Activated CD8-positive, alpha-beta T cell treated with anti-CD3 and anti-CD28 coated beads, Interleukin-2, amount 10 ng/mL, durations not matched to agents 7 days and 5 days (primary cell): ENCODE results near the gene CREB3. TPM values are rescaled to one million over a fixed set of nuclear protein-coding genes. Genes with fewer than 3 reads are reported as not detected.

Experiments
- ATAC-seq: fragments of 150-1000 bp; cut with Tn5 transposase; one replicate; pipeline ENCODE4 v1.10.0; 2021; ENCODE audit warnings: moderate library complexity
- CTCF ChIA-PET: fragments of 350-600 bp; sonication (Branson Sonifier 250); formaldehyde crosslinking; loops from one replicate; lab custom pipeline; 2021; ENCODE audit warnings: antibody characterized with exemption; lab: Charles Lee
- POLR2A ChIA-PET: fragments of 350-600 bp; sonication (Branson Sonifier 250); formaldehyde crosslinking; loops from one replicate; lab custom pipeline; 2021; ENCODE audit warnings: antibody characterized with exemption; lab: Charles Lee
- DNase-seq: peaks from one replicate; pipeline ENCODE4 v3.0.0-alpha.2; 2020
- H3K27ac Mint-ChIP-seq: one replicate; pipeline ENCODE4 v1.8.0; 2021; ENCODE audit warnings: mild to moderate bottlenecking, mixed read lengths
- H3K27me3 Mint-ChIP-seq: one replicate; pipeline ENCODE4 v1.8.0; 2021; ENCODE audit warnings: low read depth, mixed read lengths
- H3K36me3 Mint-ChIP-seq: one replicate; pipeline ENCODE4 v1.8.0; 2021; ENCODE audit warnings: low read depth, mixed read lengths
- H3K4me1 Mint-ChIP-seq: one replicate; pipeline ENCODE4 v1.8.0; 2021; ENCODE audit warnings: low read depth, mixed read lengths
- H3K4me3 Mint-ChIP-seq: one replicate; pipeline ENCODE4 v1.8.0; 2021; ENCODE audit warnings: mild to moderate bottlenecking, mixed read lengths
- H3K9me3 Mint-ChIP-seq: one replicate; pipeline ENCODE4 v1.8.0; 2022; ENCODE audit warnings: mixed read lengths; ENCODE audit not compliant: insufficient read depth
- total RNA-seq, 2 experiments: library from RNA; stranded (reverse); gene quantifications; one replicate each; pipeline ENCODE4 v1.2.3, GENCODE V29; 2021

The CREB3 gene
- total RNA-seq, 2 experiments from 2014 or later = 21.6 to 21.7 TPM

DNA sequence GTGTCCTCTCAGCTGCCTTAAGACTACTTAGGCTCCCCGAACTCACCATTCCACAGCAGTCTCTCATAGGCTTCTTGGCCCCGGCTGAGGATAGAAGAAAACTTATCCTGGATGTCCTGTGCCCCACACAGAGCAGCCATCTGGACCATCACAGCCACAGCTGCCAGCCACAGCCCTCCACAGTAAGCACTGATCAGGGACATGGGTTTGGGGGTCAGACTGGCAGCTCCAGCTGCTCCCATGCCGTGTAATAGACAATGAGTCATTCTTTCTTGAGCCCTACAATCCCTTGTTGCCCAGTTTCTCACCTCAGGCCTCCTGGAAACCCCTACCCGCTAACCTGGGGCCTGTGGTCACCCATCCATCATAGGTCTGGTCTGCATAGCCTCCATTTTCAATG lies 5.7 kb downstream of the CREB3 start:
- Mint-ChIP-seq H3K4me3 (no peak overlapping the region), H3K27ac (no peak overlapping the region), H3K36me3 (peaks cover 57% of the 10 kb centered on the region), H3K27me3 (no peaks in the 10 kb centered on the region), H3K9me3 (no peaks in the 10 kb centered on the region), H3K4me1 (peaks cover 34% of the 10 kb centered on the region)
- ChIA-PET CTCF (interaction anchor here (0.9 to 6.8 kb wide), 4 partner anchors 9 to 33 kb away, joined by 3 to 116 read pairs (median 10); partner anchors contain the start of genes GBA2 and RGP1), POLR2A (interaction anchor here (0.6 to 1.3 kb wide), 4 partner anchors 9 to 646 kb away, joined by 3 to 4 read pairs (median 4); no protein-coding TSS in a partner anchor)
- no peak for ATAC-seq
- DNase-seq = no peak

DNA sequence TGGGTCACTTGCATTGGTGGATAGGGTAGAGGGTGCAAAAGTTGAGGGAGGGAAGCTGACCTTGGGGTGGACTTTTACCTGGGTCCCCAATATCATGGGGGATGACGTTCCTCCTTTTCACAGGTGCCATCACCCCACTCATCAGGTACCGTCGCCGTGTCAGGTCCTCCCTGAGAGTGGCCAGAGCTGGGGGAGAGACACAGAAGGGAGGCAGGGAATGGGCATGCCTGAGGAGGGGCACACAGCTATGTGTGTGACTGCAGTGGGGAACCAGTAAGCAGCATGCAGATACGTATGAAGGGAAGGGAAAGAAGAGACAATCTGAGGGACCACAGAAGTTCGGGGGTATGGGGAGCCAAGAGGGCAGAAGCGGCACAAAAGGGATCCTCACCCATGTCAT lies 6.5 kb downstream of the CREB3 start:
- no peak for ATAC-seq
- DNase-seq = no peak
- ChIA-PET POLR2A (interaction anchor here (0.8 kb wide), 1 partner anchor 9 kb away, joined by 5 read pairs; no protein-coding TSS in a partner anchor), CTCF (interaction anchor here (1.7 to 6.8 kb wide), 2 partner anchors 8 kb away, joined by 4 to 116 read pairs; partner anchors contain the start of genes GBA2 and RGP1)
- Mint-ChIP-seq H3K4me3 (no peak overlapping the region), H3K4me1 (peaks cover 31% of the 10 kb centered on the region), H3K27me3 (no peaks in the 10 kb centered on the region), H3K27ac (no peak overlapping the region), H3K36me3 (peaks cover 65% of the 10 kb centered on the region), H3K9me3 (no peaks in the 10 kb centered on the region)

DNA sequence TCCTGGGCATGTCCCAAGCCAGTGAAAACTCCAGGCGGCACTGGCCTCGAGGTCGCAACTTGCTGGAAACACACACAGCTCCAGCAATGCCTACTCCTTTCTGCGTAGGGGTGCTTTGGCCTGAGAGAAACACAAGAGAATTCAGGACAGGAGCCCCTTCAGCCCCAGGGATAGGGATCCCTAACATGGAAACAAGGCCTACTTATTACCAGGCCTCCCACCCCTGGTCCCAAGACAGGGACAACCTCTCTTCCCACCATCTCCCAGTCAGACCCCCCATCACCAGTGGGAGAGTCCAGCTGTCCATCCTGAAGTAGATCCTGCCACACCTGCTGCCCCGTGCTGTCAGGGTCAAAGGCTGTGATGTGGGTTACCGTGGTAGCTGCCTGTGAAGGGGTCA lies 7.8 kb downstream of the CREB3 start:
- H3K27ac Mint-ChIP-seq = no peak overlapping the region
- no peak for DNase-seq
- no peaks in the 10 kb centered on the region for H3K9me3 Mint-ChIP-seq
- H3K27me3 Mint-ChIP-seq = no peaks in the 10 kb centered on the region
- ATAC-seq = no peak
- CTCF ChIA-PET = interaction anchor here (0.8 to 6.8 kb wide), 4 partner anchors 7 to 142 kb away, joined by 3 to 116 read pairs (median 5); partner anchors contain the start of genes GBA2 and RGP1
- peaks cover 67% of the 10 kb centered on the region for H3K36me3 Mint-ChIP-seq
- POLR2A ChIA-PET = interaction anchor here (0.6 to 1.5 kb wide), 3 partner anchors 9 to 1462 kb away, joined by 3 to 5 read pairs (median 3); partner anchors contain the start of genes GBA2 and RGP1
- H3K4me3 Mint-ChIP-seq = no peak overlapping the region
- H3K4me1 Mint-ChIP-seq = peaks cover 33% of the 10 kb centered on the region

DNA sequence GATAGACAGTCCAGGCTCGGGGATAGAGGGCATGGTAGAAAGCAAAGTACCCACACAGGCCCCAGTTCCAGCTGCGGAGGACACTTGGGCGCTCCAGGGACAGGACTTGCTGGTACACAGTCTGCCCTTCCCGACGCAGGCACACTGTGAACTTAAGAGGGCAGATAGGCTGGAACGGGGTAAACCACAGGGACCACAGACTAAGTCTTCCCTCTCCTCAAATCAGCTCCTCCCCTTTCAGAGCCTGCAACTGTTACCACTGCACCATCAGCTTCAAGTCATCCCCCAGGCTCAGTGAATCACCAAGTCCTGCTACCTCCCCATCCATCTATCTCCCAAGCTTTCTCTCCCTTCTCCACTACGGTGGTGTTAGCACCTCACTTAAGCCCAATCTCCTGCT lies 9.3 kb downstream of the CREB3 start:
- ChIA-PET POLR2A (no interaction called here), CTCF (interaction anchor here (0.9 to 1.8 kb wide), 4 partner anchors 10 to 15 kb away, joined by 3 to 6 read pairs (median 4); partner anchors contain the start of genes CREB3 and TLN1)
- no peak overlapping the region for H3K4me3 Mint-ChIP-seq
- H3K36me3 Mint-ChIP-seq = peaks cover 62% of the 10 kb centered on the region
- peaks cover 35% of the 10 kb centered on the region for H3K4me1 Mint-ChIP-seq
- H3K27ac Mint-ChIP-seq = peak overlapping the region; percentile 63
- H3K9me3 Mint-ChIP-seq = no peaks in the 10 kb centered on the region
- H3K27me3 Mint-ChIP-seq = no peaks in the 10 kb centered on the region
- ATAC-seq (peak; percentile 78), DNase-seq (peak; percentile 50)

DNA sequence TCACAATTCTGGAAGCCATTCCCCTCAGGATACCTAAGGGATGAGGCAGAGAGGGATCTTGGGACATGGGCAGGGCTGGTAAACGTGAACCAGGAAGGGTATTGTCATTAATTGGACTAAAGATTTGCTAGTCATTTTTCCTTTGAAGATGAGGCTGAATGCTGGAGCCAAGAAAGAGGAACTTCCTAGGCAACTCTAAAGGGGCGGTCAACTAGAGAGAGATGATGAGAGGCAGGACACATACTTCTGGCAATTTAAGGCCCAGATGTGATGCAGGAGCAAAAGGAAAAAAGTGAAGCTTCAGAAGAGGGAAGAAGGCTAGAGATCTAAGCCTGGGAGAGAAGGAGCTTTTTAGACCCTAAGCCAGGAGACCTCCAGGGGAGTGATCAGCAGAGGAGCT lies 11.0 kb downstream of the CREB3 start:
- Mint-ChIP-seq H3K36me3 (peaks cover 51% of the 10 kb centered on the region), H3K4me1 (peaks cover 47% of the 10 kb centered on the region), H3K27ac (no peak overlapping the region), H3K27me3 (no peaks in the 10 kb centered on the region), H3K9me3 (no peaks in the 10 kb centered on the region), H3K4me3 (no peak overlapping the region)
- POLR2A ChIA-PET = no interaction called here
- CTCF ChIA-PET = interaction anchor here (0.6 to 8.1 kb wide), 5 partner anchors 13 to 83 kb away, joined by 3 to 118 read pairs (median 6); partner anchors contain the start of genes CREB3 and TLN1
- no peak for ATAC-seq
- no peak for DNase-seq

DNA sequence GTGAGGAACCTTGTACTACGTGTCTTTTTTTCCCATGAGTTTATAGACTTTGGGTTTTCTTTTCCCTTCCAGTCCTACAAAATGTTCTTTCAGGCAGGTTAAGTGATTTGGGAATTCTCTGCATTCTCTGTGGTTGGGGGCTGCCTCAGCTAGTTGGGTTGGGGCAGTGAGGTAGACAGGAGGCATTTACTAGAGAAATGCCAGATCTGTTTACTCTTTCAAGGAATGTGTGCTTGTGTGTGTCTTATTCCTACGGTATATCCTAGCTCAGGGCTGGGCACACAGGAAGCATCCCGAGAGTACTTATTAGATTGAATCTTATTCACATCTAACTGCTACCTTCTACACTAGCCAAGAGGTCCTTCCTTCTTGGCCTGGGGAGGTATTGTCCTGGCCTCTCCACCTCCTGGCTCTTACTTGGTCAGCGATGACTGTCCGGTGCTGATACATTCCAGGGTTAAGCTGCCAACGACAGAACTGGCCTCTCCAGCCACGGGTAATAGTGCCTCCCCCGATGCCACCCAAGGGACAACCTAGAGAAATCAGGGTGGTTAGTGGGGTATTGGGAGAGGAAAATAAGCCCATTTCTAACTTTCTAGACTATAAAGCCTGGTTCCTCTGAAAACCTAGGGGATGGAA lies 11.5 kb downstream of the CREB3 start:
- POLR2A ChIA-PET = no interaction called here
- Mint-ChIP-seq H3K27me3 (no peaks in the 10 kb centered on the region), H3K27ac (no peak overlapping the region), H3K4me3 (no peak overlapping the region), H3K9me3 (no peaks in the 10 kb centered on the region), H3K36me3 (peaks cover 46% of the 10 kb centered on the region), H3K4me1 (peaks cover 47% of the 10 kb centered on the region)
- DNase-seq = no peak
- ATAC-seq = no peak
- CTCF ChIA-PET = interaction anchor here (0.6 to 8.1 kb wide), 7 partner anchors 7 to 82 kb away, joined by 3 to 118 read pairs (median 6); partner anchors contain the start of genes CREB3 and TLN1

DNA sequence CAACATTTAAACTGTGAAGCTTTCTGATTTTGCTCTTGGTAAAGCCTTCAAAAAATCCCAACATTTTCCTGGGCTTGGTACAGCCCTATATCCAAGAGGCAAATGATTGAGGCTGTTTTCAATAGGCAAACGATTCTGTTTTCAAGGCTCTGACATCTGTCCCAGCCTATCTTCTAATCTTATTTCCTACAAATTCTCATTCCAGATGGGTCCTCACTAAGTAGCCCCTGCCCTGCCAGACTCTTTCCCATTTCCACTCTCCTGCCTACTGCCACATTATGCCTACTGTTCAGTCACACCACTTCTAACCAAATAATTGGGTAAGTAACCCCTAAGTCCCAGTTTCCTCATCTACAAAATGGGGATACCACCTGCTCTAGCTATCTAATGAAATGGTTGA lies 13.1 kb downstream of the CREB3 start:
- ATAC-seq = no peak
- Mint-ChIP-seq H3K4me1 (peaks cover 57% of the 10 kb centered on the region), H3K36me3 (peaks cover 36% of the 10 kb centered on the region), H3K27ac (no peak overlapping the region), H3K9me3 (no peaks in the 10 kb centered on the region), H3K27me3 (no peaks in the 10 kb centered on the region), H3K4me3 (peak overlapping the region; percentile 8)
- CTCF ChIA-PET = interaction anchor here (1.3 to 8.1 kb wide), 5 partner anchors 8 to 88 kb away, joined by 3 to 118 read pairs (median 21); partner anchors contain the start of genes CCDC107, CREB3, RMRP and TLN1
- POLR2A ChIA-PET = interaction anchor here (0.8 kb wide), 1 partner anchor 12 kb away, joined by 3 read pairs; no protein-coding TSS in a partner anchor
- no peak for DNase-seq

DNA sequence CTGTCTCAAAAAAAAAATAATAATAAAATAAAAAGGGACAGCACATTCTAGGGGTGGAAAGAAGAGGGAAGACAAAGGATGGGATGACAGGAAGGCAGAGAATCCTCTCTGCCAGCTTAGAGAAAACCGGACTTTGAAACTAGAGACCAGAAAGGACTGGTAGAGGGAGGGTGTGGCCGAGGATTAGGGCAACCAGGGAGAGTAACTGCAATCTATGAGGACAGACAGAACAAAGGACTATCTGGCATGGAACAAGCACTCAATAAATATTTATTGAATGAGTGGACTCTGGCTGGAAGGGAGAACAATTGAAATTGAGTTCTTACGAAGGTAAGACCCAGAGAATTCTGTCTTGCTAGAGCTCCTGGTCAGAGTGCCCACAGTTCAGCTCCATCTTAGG lies 14.1 kb downstream of the CREB3 start:
- ChIA-PET POLR2A (no interaction called here), CTCF (interaction anchor here (1.3 to 8.1 kb wide), 6 partner anchors 9 to 135 kb away, joined by 3 to 118 read pairs (median 16); partner anchors contain the start of genes CCDC107, CREB3, RMRP and TLN1)
- no peaks in the 10 kb centered on the region for H3K27me3 Mint-ChIP-seq
- DNase-seq (no peak), ATAC-seq (no peak)
- H3K27ac Mint-ChIP-seq = no peak overlapping the region
- H3K36me3 Mint-ChIP-seq = peaks cover 39% of the 10 kb centered on the region
- H3K4me1 Mint-ChIP-seq = peaks cover 57% of the 10 kb centered on the region
- H3K9me3 Mint-ChIP-seq = no peaks in the 10 kb centered on the region
- H3K4me3 Mint-ChIP-seq = peak overlapping the region; percentile 87

DNA sequence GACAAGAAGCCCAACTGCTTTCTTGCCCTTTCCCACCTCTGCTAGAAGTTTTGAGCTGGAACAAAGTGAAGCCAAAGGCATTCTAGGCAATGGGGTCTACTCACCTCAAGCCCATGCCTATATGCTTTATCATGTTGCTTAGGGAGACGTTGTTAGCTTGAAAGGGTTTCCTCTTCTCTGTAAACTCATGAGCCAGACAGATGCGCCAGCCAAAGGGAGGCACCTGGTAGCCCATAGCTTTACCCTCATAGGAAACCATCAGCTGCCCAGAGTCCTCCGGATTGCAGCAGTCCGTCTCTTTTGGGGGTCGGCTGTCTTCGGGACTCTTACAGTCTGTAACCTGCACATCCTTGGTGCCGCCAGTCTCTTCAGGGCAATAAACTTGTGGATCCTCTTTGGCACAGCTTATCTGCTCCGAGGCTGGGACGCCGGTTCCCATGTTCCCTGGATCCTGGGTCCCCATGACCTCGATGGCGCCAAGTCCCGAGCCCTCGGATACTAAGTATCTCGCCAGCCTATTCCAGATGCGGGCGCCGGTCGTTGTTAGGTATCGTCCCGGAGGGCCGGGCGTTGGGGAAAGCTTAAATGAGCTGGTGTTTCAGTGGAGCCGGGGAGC lies 15.9 kb downstream of the CREB3 start:
- ATAC-seq (peak; percentile 7), DNase-seq (peak; percentile 43)
- CTCF ChIA-PET = interaction anchor here (0.6 to 8.1 kb wide), 22 partner anchors 8 to 145 kb away, joined by 3 to 118 read pairs (median 5); partner anchors contain the start of genes ARHGEF39, CCDC107, CREB3 and RMRP
- H3K27ac Mint-ChIP-seq = peak overlapping the region; percentile 77
- peak overlapping the region; percentile 87 for H3K4me3 Mint-ChIP-seq
- no peaks in the 10 kb centered on the region for H3K27me3 Mint-ChIP-seq
- no peaks in the 10 kb centered on the region for H3K9me3 Mint-ChIP-seq
- POLR2A ChIA-PET = interaction anchor here (0.9 to 3.3 kb wide), 10 partner anchors 8 to 129 kb away, joined by 3 to 37 read pairs (median 5); partner anchors contain the start of genes ARHGEF39, CREB3, SPAG8 and TLN1
- peaks cover 41% of the 10 kb centered on the region for H3K4me1 Mint-ChIP-seq
- H3K36me3 Mint-ChIP-seq = peaks cover 36% of the 10 kb centered on the region

DNA sequence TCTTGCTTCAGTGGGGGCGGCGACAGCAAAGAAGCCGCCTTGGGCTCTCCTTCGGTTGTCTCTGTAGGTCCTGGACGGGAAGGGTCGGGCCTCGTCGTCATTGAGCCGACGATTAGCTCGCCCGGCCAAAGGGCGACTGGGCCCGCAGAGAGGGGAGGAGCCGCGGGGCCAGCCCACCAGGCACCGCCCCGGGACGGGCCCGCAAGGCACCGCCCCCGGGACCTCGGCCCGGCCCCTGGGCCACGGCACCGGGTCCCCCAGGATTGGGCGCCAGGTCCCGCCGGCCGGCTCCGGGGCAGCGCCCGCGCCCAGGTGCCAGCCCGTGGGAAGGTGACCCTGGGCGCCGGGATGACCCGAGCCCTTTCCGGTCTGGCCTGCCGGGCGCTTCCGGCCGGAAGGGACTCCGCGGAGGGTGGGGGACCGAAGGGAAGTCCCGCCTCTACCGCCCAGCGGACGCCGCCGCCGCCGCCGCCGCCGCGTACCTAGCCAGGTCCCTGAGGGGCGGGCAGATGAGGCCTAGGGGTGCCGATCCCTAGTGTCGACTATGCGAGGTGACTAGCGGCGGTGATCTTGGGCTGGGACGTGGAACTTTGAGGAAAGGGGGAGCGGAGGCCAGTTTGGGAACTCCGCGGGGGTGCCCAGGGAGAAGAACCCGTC lies 16.5 kb downstream of the CREB3 start, which contains the start of the genes GBA2 and RGP1:
Gene GBA2, minus strand, starts transcription at position 371 of the 657 bp plus-strand sequence. CDS start 524 bp downstream, outside the sequence.
Gene RGP1, plus strand, starts transcription at position 430 of the 657 bp plus-strand sequence. CDS start 469 bp downstream, outside the sequence.
- peaks cover 35% of the 10 kb centered on the region for H3K36me3 Mint-ChIP-seq
- POLR2A ChIA-PET = interaction anchor here (0.8 to 3.3 kb wide), 12 partner anchors 8 to 136 kb away, joined by 3 to 37 read pairs (median 6); partner anchors contain the start of genes CCDC107, CREB3, HINT2 and RMRP
- CTCF ChIA-PET = interaction anchor here (0.6 to 8.1 kb wide), 24 partner anchors 8 to 721 kb away, joined by 3 to 118 read pairs (median 5); partner anchors contain the start of genes ARHGEF39, CCDC107, CREB3 and RMRP
- no peaks in the 10 kb centered on the region for H3K9me3 Mint-ChIP-seq
- no peaks in the 10 kb centered on the region for H3K27me3 Mint-ChIP-seq
- peaks cover 39% of the 10 kb centered on the region for H3K4me1 Mint-ChIP-seq
- ATAC-seq = peak; percentile 83
- peak within 1 kb of the TSS; percentile 87 for H3K27ac Mint-ChIP-seq
- H3K4me3 Mint-ChIP-seq = peak within 1 kb of the TSS; percentile 90
- peak; percentile 78 for DNase-seq
